Stimulated activated CD8-positive, alpha-beta memory T cell treated with anti-CD3 and anti-CD28 coated beads, Interleukin-12 subunit alpha, Interleukin-12 subunit beta, amount 100 ng/mL, for 24 hours (primary cell): ENCODE data around the gene EPPIN.
"Not testable (repeated sequence)": the region's sequence is repeated elsewhere in the genome, so short reads cannot be mapped to it uniquely, and the experiment has no call there.

ENCODE experiments used
- DNase-seq: peaks from one replicate; pipeline ENCODE4 v3.0.0-alpha.2; 2020; ENCODE audit errors: extremely low read depth

The EPPIN gene

DNA sequence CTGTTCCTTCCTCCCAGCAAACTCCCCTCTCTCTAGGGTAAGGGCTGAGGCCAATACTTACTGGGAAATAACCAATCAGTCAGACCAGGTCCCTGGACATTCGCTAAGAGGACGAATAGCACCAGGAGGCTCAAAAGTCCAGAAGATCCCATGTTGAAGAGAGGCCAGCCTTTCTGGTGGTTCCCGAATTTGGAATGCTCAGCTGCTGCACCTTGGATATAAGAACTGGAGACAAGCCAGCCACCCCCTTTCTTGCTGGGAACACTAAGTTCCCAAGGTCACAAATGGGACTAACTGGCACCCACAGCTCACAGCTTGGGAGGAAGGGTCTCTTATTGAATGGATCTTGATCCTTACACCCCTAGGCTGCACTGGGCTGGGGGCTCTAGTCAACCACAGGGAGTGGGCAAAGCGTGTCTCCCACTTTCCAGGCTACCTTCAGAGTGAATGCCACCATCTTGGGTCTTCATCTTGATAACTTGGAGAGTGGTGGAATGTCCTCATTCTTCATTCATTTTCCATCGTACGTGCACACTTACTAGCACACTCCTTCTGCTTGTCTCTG lies at the start of gene EPPIN:
TSS of gene EPPIN (minus strand) at position 196 of the 565 bp plus-strand sequence. CDS start at position 152, 44 bp downstream.
- DNase-seq: no peak

DNA sequence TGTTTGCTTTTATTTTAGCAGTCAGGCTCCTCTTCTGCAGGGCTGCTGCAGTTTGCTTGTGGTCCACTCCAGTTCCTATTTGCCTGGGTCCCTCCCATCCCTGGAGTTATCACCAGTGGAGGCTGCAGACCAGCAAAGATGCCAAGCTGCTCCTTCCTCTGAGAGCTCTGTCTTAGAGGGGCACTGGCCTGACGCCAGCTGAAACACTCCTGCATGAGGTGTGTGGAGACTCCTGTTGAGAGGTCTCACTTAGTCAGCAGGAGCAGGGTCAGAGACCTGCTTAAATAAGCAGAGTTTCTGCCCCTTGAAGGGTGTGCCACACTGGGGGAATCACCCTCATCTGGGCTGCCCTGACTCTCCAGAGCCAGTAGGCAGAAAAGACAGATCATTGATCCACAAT lies 48.0 kb upstream of the EPPIN start:
- DNase-seq: no peak

DNA sequence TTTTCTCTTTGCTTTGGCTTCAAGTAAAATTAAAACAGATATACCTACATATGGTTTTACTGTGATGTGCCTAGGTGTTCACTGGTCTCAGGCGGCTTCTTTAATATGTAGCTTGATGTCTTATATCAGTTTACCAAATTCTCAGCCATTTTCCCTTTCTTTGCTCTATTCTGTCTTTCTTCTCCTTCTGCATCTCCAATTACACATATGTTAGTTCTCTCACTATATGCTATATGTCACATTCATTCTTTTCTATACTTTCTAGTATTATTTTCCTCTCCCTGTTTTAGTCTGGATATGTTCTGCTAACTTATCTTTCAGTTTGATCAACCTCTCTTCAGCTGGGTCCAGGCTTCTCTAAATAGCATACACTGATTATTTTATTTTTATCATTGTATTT lies 46.3 kb upstream of the EPPIN start:
- DNase-seq: no peak

GRCh38 chr20:45592574-45593189 lies 45.5 kb upstream of the EPPIN start:
- DNase-seq: no peak

- DNase-seq: no peak
These were observed 42.5 kb upstream of the EPPIN start for GRCh38 chr20:45589725-45590124.

DNA sequence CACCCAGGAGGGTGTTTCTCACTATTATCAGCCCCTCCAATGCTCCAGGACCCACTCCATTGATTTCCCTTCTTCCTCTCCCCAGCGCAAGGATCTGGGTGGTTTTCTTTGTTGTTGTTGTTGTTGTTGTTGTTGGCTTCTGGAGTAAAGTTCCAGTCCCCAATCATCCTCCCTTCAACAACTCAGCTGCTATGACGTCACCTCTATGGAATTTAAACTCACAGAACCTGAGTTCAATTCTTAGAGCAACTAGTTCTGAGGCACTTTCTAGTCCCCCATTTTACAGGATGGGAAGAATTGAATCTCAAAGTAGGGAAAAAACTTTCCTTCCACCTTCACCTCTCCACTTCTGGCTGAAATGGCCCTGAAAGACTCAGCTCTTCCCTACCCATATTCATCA lies 41.6 kb upstream of the EPPIN start:
- DNase-seq: no peak

DNA sequence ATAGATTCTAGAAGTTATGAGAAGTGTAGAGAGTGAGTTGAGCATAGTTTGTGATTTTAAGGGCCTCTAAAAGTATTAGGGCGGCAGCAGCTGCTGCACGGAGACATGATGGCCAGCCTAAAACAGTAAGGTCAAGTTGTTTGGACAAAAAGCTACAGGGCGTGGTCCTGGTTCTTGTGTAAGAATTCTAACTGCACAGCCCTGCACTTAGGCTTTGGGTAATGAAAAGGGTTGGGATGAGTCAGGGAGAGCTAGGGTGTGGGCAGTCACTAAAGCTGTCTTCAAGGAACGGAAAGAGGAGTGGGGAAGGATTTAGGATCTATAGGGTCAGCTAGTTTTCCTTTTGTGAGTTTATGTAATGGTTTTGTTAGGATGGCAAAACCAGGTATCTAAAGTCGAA lies 38.8 kb upstream of the EPPIN start:
- DNase-seq: not testable (repeated sequence)

DNA sequence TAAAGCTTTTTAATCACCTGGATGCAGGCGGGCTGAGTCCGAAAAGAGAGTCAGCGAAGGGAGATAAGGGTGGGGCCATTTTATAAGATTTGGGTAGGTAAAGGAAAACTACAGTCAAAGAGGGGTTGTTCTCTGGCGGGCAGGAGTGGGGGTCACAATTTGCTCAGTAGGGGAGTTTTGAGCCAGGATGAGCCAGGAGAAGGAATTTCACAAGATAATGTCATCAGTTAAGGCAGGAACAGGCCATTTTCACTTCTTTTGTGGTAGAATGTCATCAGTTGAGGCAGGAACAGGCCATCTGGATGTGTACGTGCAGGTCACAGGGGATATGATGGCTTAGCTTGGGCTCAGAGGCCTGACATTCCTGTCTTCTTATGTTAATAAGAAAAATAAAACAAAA lies 37.1 kb upstream of the EPPIN start:
- DNase-seq: not testable (repeated sequence)

GRCh38 chr20:45583502-45583901 lies 36.3 kb upstream of the EPPIN start:
- DNase-seq: no peak

DNA sequence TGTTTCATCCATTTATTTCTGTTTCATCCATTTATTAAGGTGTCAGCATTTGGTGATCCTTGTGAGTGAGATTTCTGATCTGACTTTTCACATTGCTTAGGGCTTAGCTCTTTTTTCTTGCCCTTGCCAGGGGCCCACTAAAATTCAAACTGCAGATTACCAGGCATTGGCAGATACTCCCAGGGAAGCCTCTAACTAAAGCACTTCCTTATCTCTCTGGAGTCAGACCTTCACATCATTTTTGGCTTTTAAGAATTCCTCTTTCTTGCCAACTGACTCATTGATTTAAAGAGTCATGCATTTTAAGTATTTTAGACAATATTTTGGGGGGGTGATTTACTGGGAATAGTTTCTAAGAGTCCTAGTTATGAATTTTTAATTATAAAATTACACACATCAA lies 34.5 kb upstream of the EPPIN start:
- DNase-seq: no peak

- DNase-seq: no peak
These were observed 32.0 kb upstream of the EPPIN start, which contains the start of gene WFDC8 for GRCh38 chr20:45579184-45579583. WFDC8 (minus strand) TSS chr20:45579284; CDS start chr20:45579247, 37 bp downstream.

GRCh38 chr20:45578231-45578630 lies 31.0 kb upstream of the EPPIN start:
- DNase-seq: no peak

DNA sequence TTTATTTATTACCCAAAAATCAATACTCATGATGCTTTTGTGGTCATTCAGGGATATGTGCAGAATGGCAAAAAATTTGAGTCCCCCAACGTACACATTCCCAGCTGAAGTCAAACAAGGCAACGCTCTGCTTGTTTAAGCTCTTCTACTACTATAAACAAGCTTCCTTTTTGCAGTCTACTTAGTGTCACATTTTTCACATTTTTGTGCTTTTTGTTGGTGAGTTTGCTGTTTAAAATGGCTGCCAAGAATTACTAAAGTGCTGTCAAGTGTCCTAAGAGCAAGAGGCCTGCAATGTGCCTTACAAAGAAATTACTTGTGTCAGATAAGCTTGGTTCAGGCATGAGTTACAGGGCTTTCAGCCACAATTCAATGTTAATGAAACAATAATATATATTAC lies 29.8 kb upstream of the EPPIN start:
- DNase-seq: no peak

DNA sequence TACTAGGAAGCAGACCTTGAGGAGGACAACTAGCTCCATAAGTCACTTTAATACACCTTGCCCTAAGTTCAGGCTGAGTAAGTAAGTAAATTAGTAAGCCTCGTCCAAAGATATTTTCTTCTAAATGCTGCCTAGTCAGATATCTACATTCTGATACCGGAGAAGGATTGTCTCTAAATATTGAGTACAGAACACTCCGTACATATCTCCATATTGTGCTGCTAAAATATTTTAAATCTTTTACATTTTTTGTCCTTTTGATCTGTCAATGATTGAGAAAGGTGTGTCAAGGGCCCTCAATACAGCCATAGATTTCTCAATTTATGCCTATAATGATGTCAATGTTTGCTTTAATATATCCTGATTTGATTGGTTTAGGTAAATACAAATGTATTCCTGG lies 28.7 kb upstream of the EPPIN start:
- no peak for DNase-seq

DNA sequence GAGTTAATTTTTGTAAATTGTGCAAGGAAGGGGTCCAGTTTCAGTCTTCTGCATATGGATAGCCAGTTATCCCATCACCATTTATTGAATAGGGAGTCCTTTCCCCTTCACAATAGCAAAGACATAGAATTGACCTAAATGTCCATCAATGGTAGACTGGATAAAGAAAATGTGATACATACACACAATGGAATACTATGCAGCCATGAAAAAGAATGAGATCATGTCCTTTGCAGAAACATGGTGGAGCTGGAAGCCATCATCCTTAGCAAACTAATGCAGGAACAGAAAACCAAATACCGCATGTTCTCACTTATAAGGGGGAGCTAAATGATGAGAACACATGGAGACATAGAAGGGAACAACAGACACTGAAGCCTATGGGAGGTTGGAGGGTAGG lies 22.4 kb upstream of the EPPIN start:
- DNase-seq: not testable (repeated sequence)

DNA sequence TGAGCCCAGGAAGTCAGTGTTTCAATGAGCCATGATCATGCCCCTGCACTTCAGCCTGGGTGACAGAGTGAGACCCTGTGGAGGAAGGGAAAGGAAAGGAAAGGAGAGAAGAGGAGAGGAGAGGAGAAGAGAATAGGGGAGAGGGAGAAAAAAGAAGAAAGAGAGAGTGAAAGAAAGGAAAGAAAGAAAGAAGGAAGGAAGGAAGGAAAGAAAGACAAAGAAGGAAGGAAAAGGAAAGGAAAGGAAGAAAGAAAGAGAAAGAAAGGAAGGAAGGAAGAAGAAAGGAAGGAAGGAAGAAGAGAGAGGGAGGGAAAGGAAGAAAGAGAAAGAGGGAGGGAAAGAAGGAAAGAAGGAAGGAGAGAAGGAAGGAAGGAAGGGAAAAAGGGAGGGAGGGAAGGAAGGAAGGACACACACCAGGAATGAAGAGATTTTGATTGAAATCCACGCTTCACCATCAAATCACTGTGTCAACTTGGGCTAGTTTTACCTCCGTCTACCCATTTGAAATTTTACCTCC lies 17.6 kb upstream of the EPPIN start:
- DNase-seq: no peak

- DNase-seq: no peak
These were observed 8.0 kb upstream of the EPPIN start for GRCh38 chr20:45555198-45555597.

- DNase-seq: no peak
These were observed 5.3 kb upstream of the EPPIN start for GRCh38 chr20:45552456-45552855.

GRCh38 chr20:45550765-45551164 lies 3.6 kb upstream of the EPPIN start:
- DNase-seq: no peak

- DNase-seq: no peak
These were observed 1.2 kb upstream of the EPPIN start for GRCh38 chr20:45548410-45548809.

DNA sequence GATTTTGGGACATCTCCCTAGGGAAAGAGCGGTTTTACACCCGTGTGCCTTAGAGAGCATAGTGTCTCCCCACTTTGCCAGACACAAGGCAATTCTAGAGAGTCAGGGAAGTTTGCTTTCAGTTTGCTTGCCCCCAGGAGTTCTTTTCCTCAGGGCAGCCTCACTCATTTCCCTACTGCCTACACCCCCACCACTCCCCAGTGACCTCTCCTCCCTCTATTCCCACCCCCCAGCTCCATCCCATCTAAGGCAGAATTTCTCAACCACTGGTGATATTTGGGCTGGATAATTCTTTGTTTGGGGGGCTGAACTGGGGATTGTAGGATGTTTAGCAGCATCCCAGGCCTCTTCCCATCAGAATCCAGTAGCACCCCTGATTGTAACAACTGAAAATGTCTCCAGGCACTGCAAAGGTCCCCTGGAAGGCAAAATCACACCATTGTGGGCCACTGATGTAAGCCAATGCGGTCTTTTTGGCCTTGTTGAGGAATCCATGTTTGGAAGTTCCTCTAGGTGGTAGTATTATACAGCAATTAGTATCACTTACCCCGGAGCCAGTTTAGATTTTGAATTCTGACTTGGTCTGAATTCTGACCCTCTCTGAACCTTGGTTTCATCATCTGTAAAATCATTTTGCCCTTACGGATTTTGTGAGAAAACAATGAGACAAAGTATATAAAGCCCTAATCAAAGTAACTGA lies 1.3 kb downstream of the EPPIN start:
- DNase-seq: no peak

- no peak for DNase-seq
These were observed 1.9 kb downstream of the EPPIN start for GRCh38 chr20:45545351-45545750.

DNA sequence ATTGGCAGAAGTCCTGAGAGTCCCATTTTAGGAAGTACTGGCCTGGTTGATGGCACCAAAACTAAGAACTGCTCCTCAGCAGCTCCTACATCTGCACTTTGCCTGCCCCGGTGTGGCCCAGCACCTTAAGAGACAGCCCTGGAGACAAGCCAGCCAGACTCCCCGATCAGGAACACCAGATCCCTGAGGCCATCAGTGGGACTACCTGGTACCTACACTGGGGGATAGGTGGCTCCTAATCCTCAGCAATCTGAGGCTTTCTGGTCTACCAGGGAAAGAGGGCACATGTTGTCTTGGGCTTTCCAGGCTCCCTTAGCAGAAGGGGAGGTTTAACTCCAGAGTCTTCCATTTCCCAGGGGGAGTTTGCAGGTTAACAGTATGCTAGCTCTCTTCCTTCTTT lies 7.8 kb downstream of the EPPIN start, which contains the start of gene WFDC6:
TSS of gene WFDC6 (minus strand) at position 101 of the 400 bp plus-strand sequence. CDS start at position 26, 75 bp downstream.
- DNase-seq: no peak
